Right atrium auricular region (tissue), 2 donors: ENCODE results near the gene KRTAP5-8. TPM values are rescaled to one million over a fixed set of nuclear protein-coding genes. Genes with fewer than 3 reads are reported as not detected.
A peak's percentile ranks its signal among the peaks of the same experiment; 100 is the strongest.
"Not testable (repeated sequence)": the region's sequence is repeated elsewhere in the genome, so short reads cannot be mapped to it uniquely, and the experiment has no call there.

Experiments used
- DNase-seq: peaks from one replicate; pipeline ENCODE4 v3.0.0-alpha.2; 2019; ENCODE audit warnings: low spot score
- H3K27ac ChIP-seq, 2 donors: fragments of 200-600 bp; sonication (generic); 1 replicate in 1 of 2; 2 replicates in 1 of 2; pipeline ENCODE4 v1.5.1; 2016 to 2019
- H3K27me3 ChIP-seq, 2 donors: fragments of 200-600 bp; sonication (generic); one replicate each; pipeline versions ENCODE4 v1.5.1 to v1.6.0; 2017 to 2019
- H3K36me3 ChIP-seq: fragments of 200-600 bp; sonication (generic); one replicate; pipeline ENCODE4 v1.5.1; 2016
- H3K4me1 ChIP-seq, 2 donors: fragments of 200-600 bp; sonication (generic); one replicate each; pipeline versions ENCODE4 v1.5.1 to v1.6.0; 2017 to 2019
- H3K4me3 ChIP-seq, 2 donors: fragments of 200-600 bp; sonication (generic); 1 replicate in 1 of 2; 2 replicates in 1 of 2; pipeline ENCODE4 v1.5.1; 2017 to 2019; ENCODE audit warnings: mild to moderate bottlenecking in 1 of 2, moderate library complexity in 1 of 2
- H3K9me3 ChIP-seq, 2 donors: fragments of 200-600 bp; sonication (generic); one replicate each; pipeline ENCODE4 v1.5.1; 2019
- total RNA-seq, 2 donors: library from RNA; depleted of rRNA; stranded (reverse); fragments of >200 nt; gene quantifications; one replicate each; pipeline ENCODE4 v1.1.0, GENCODE V29; 2016
- TF ChIP-seq, protein P1 (sequence below), 2 donors: fragments of 200-600 bp; sonication (generic); IDR thresholded peaks; one replicate each; pipeline ENCODE4 v1.5.1; 2019; ENCODE audit warnings: antibody characterized with exemption in 2 of 2

Gene KRTAP5-8
- total RNA-seq, 2 donors from 2014 or later, result not detected

DNA sequence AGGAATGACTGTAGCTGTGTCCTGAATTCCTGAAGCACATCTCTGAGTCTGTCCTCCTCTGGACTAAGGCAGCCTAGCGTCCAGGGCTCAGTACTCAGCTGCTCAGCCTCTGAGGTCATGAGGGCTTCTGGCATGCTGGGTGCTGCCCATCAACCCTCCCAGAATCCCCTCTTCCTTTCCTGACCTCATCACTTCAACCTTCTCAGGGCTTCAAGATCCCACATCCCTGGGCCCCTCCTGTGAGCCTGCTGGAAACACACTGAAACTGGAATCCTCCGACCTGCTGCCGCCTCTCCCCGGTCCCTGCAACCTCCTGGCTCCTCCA is 803 bp downstream of the KRTAP5-8 start:
- Histone ChIP-seq H3K4me1 (no peaks in the 10 kb centered on the region), H3K4me3 (no peak overlapping the region), H3K27me3 (no peaks in the 10 kb centered on the region), H3K36me3 (no peaks in the 10 kb centered on the region), H3K27ac (no peak overlapping the region), H3K9me3 (no peaks in the 10 kb centered on the region)
- DNase-seq, result peak; percentile 38
- TF ChIP-seq, protein P1, sequence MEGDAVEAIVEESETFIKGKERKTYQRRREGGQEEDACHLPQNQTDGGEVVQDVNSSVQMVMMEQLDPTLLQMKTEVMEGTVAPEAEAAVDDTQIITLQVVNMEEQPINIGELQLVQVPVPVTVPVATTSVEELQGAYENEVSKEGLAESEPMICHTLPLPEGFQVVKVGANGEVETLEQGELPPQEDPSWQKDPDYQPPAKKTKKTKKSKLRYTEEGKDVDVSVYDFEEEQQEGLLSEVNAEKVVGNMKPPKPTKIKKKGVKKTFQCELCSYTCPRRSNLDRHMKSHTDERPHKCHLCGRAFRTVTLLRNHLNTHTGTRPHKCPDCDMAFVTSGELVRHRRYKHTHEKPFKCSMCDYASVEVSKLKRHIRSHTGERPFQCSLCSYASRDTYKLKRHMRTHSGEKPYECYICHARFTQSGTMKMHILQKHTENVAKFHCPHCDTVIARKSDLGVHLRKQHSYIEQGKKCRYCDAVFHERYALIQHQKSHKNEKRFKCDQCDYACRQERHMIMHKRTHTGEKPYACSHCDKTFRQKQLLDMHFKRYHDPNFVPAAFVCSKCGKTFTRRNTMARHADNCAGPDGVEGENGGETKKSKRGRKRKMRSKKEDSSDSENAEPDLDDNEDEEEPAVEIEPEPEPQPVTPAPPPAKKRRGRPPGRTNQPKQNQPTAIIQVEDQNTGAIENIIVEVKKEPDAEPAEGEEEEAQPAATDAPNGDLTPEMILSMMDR (IDR thresholded peaks at IDR 0.05), result no peak

GRCh38 chr11:71539017-71539416 is 1.2 kb downstream of the KRTAP5-8 start:
- H3K27me3 ChIP-seq, result no peaks in the 10 kb centered on the region

GRCh38 chr11:71539971-71540370 is 2.1 kb downstream of the KRTAP5-8 start:
- not testable (repeated sequence) for H3K4me3 ChIP-seq, DNase-seq, H3K27me3 ChIP-seq, H3K9me3 ChIP-seq, H3K27ac ChIP-seq, H3K36me3 ChIP-seq, H3K4me1 ChIP-seq

More at GRCh38 chr11:71539017-71539416, 1.2 kb downstream of the KRTAP5-8 start:
- TF ChIP-seq, protein P1 (IDR thresholded peaks at IDR 0.05), result no peak
- H3K36me3 ChIP-seq, result no peaks in the 10 kb centered on the region
- DNase-seq, result no peak
- H3K27ac ChIP-seq, result no peak overlapping the region
- no peaks in the 10 kb centered on the region for H3K9me3 ChIP-seq
- H3K4me1 ChIP-seq, result no peaks in the 10 kb centered on the region
- no peak overlapping the region for H3K4me3 ChIP-seq

GRCh38 chr11:71540521-71541304 is 2.9 kb downstream of the KRTAP5-8 start:
- not testable (repeated sequence) for DNase-seq, H3K27ac ChIP-seq, H3K36me3 ChIP-seq, H3K4me3 ChIP-seq, H3K9me3 ChIP-seq, H3K27me3 ChIP-seq, H3K4me1 ChIP-seq

DNA sequence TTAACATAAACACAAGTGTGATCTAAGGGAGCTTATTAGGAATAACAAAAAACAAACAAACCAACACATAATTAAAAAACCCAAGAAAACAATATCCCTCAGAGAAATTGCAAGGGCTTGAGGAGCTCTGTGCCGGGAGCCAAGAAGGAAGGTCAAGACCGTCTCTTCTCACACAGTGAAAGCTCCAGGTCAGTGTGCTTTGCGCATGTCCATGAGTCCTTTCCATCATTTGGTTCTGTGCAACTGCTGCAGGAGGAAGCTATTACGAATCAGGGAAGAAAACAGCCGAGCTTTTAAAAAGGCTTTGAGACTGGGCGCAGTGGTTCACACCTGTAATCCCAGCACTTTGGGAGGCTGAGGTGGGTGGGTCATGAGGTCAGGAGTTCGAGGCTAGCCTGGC is 4.6 kb downstream of the KRTAP5-8 start:
- no peaks in the 10 kb centered on the region for H3K9me3 ChIP-seq
- no peaks in the 10 kb centered on the region for H3K27me3 ChIP-seq
- no peak overlapping the region for H3K4me3 ChIP-seq
- H3K36me3 ChIP-seq, result no peaks in the 10 kb centered on the region
- DNase-seq, result no peak
- no peaks in the 10 kb centered on the region for H3K4me1 ChIP-seq
- TF ChIP-seq, protein P1 (IDR thresholded peaks at IDR 0.05), result no peak
- H3K27ac ChIP-seq, result no peak overlapping the region

GRCh38 chr11:71542879-71543777 is 5.3 kb downstream of the KRTAP5-8 start:
- Histone ChIP-seq H3K36me3 (no peaks in the 10 kb centered on the region), H3K27me3 (no peaks in the 10 kb centered on the region), H3K4me3 (no peak overlapping the region), H3K27ac (no peak overlapping the region), H3K9me3 (no peaks in the 10 kb centered on the region), H3K4me1 (no peaks in the 10 kb centered on the region)
- DNase-seq, result no peak
- TF ChIP-seq, protein P1 (IDR thresholded peaks at IDR 0.05), result no peak
